ENCODE results near the gene S1PR1. TPM values are rescaled to one million over a fixed set of nuclear protein-coding genes. Genes with fewer than 3 reads are reported as not detected.

The S1PR1 gene
- total and polyA plus RNA-seq, 2 donors from 2014 or later: 14.2 to 51.6 TPM

DNA sequence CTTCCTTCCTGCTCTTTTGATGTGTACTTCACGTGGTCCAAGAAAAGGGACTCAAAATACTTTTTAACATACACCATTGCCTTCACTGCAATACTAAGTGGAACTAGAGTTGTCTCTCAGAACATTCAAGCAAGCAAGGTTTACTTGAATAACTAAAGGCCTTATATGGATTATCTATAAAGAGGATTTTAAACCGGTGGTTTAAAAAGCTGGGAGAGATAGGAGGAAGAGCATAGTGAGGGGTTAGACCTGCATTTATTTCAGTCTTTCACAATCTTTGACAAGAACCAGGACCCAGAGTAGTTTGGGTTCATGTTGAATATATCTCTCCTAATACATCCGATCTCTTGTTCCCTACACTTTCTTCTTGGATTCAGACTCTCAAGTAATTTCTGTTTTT lies 6.9 kb downstream of the S1PR1 start:
- Histone ChIP-seq H3K9ac (ENCODE audit: low read length in 3 of 3) (no peak overlapping the region), H3K27ac (ENCODE audit: low read depth in 2 of 2, low read length in 2 of 2) (no peak overlapping the region), H3K36me3 (ENCODE audit: control insufficient read depth in 2 of 3, insufficient read depth in 3 of 3, low read length in 3 of 3) (no peaks in the 10 kb centered on the region), H3K27me3 (ENCODE audit: control insufficient read depth, insufficient read depth, low read length) (no peaks in the 10 kb centered on the region), H3K4me1 (ENCODE audit: control insufficient read depth in 2 of 3, insufficient read depth in 2 of 3, low read depth in 1 of 3, low read length in 3 of 3) (peaks cover 0 to 2% (median 0%) of the 10 kb centered on the region in 3 donors), H3K4me3 (ENCODE audit: low read length in 3 of 3) (no peak overlapping the region), H3K9me3 (ENCODE audit: control insufficient read depth in 2 of 3, insufficient read depth in 1 of 3, low read length in 3 of 3) (peaks cover 0 to 3% (median 0%) of the 10 kb centered on the region in 3 donors)
- no peak for TF ChIP-seq CTCF (IDR thresholded peaks at IDR 0.05; ENCODE audit: borderline replicate concordance, extremely low read depth, insufficient read depth)
- DNase-seq (no peak), FAIRE-seq (no peak)
- intact Hi-C loops (cut with DNase I): no loop called here

DNA sequence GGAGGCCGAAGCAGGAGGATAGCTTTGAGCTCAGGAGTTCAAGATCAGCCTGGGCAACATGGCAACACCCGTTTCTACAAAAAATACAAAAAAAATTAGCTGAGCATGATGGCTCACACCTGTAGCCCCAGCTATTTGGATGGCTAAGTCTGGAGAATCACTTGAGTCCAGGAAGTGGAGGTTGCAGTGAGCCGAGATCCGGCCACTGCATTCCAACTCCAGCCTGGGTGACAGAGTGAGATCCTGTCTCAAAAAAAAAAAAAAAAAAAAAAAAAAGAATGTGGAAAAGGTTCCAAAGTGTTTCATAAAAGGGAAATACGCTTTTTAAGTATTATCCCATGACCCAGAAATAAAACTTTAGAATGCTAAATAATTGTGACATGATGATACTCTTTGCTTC lies 8.0 kb downstream of the S1PR1 start:
- no peaks in the 10 kb centered on the region for H3K36me3 ChIP-seq (ENCODE audit: control insufficient read depth in 2 of 3, insufficient read depth in 3 of 3, low read length in 3 of 3)
- no peak overlapping the region for H3K27ac ChIP-seq (ENCODE audit: low read depth in 2 of 2, low read length in 2 of 2)
- intact Hi-C loops (cut with DNase I): no loop called here
- H3K4me3 ChIP-seq (ENCODE audit: low read length in 3 of 3): no peak overlapping the region
- peaks cover 0 to 3% (median 0%) of the 10 kb centered on the region in 3 donors for H3K9me3 ChIP-seq (ENCODE audit: control insufficient read depth in 2 of 3, insufficient read depth in 1 of 3, low read length in 3 of 3)
- no peak for TF ChIP-seq CTCF (IDR thresholded peaks at IDR 0.05; ENCODE audit: borderline replicate concordance, extremely low read depth, insufficient read depth)
- H3K4me1 ChIP-seq (ENCODE audit: control insufficient read depth in 2 of 3, insufficient read depth in 2 of 3, low read depth in 1 of 3, low read length in 3 of 3): no peaks in the 10 kb centered on the region
- DNase-seq: no peak
- H3K27me3 ChIP-seq (ENCODE audit: control insufficient read depth, insufficient read depth, low read length): no peaks in the 10 kb centered on the region
- no peak overlapping the region for H3K9ac ChIP-seq (ENCODE audit: low read length in 3 of 3)
- FAIRE-seq: no peak

DNA sequence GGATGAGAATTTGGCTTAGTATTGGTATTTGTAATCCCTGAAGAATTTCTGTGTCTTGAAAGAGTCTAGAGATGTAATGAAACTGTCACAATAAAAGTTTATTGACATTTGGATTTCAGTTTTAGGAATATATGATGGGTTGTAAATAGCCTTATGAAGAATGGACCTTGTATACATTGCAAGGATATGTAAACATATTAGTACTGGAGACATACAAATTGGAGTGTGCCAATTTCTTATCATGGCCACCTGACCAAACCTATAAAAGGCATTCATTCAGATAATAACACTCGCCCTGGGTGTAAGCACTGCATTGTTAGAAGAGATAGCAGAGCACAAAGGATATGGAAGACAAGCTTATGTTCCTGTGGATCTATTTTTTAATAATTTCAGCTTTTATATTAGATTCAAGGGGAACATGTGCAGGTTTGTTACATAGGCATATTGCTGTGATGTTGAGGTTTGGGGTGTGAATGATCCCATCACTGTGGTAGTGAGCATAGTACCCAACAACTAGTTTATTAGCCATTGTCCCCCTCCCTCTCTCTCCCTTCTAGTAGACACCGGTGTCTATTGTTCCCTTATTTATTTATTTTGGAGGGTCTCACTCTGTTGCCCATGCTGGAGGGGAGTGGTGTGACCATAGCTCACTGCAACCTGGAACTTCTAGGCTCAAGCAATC lies 8.6 kb downstream of the S1PR1 start:
- no peak overlapping the region for H3K27ac ChIP-seq (ENCODE audit: low read depth in 2 of 2, low read length in 2 of 2)
- no peak for FAIRE-seq
- H3K4me3 ChIP-seq (ENCODE audit: low read length in 3 of 3): no peak overlapping the region
- DNase-seq: no peak
- no peaks in the 10 kb centered on the region for H3K4me1 ChIP-seq (ENCODE audit: control insufficient read depth in 2 of 3, insufficient read depth in 2 of 3, low read depth in 1 of 3, low read length in 3 of 3)
- H3K27me3 ChIP-seq (ENCODE audit: control insufficient read depth, insufficient read depth, low read length): no peaks in the 10 kb centered on the region
- H3K9me3 ChIP-seq (ENCODE audit: control insufficient read depth in 2 of 3, insufficient read depth in 1 of 3, low read length in 3 of 3): peaks cover 0 to 3% (median 0%) of the 10 kb centered on the region in 3 donors
- no peak for TF ChIP-seq CTCF (IDR thresholded peaks at IDR 0.05; ENCODE audit: borderline replicate concordance, extremely low read depth, insufficient read depth)
- no peak overlapping the region for H3K9ac ChIP-seq (ENCODE audit: low read length in 3 of 3)
- no peaks in the 10 kb centered on the region for H3K36me3 ChIP-seq (ENCODE audit: control insufficient read depth in 2 of 3, insufficient read depth in 3 of 3, low read length in 3 of 3)
- intact Hi-C loops (cut with DNase I): no loop called here

All from kidney (tissue), 14 donors.